Hepatocyte (in vitro differentiated cells): ENCODE measurements around the gene PLXDC1.

ENCODE experiments used
- EZH2 ChIP-seq: fragments of 200-600 bp; sonication (generic); IDR thresholded peaks from 2 replicates; pipeline ENCODE4 v1.6.1; 2016; ENCODE audit warnings: antibody characterized with exemption, mild to moderate bottlenecking, borderline replicate concordance
- EZH2phosphoT487 ChIP-seq: fragments of 200-600 bp; sonication (generic); IDR thresholded peaks from one replicate; pipeline ENCODE4 v1.6.1; 2018; ENCODE audit warnings: antibody characterized with exemption, mild to moderate bottlenecking, low read depth, moderate library complexity; ENCODE audit not compliant: unreplicated experiment, severe bottlenecking
- TF ChIP-seq, protein P1 (sequence below): fragments of 200-600 bp; sonication (generic); IDR thresholded peaks from 2 replicates; pipeline ENCODE4 v1.5.1; 2016; ENCODE audit warnings: antibody characterized with exemption, mild to moderate bottlenecking; ENCODE audit not compliant: poor library complexity

- TF ChIP-seq, protein P1, sequence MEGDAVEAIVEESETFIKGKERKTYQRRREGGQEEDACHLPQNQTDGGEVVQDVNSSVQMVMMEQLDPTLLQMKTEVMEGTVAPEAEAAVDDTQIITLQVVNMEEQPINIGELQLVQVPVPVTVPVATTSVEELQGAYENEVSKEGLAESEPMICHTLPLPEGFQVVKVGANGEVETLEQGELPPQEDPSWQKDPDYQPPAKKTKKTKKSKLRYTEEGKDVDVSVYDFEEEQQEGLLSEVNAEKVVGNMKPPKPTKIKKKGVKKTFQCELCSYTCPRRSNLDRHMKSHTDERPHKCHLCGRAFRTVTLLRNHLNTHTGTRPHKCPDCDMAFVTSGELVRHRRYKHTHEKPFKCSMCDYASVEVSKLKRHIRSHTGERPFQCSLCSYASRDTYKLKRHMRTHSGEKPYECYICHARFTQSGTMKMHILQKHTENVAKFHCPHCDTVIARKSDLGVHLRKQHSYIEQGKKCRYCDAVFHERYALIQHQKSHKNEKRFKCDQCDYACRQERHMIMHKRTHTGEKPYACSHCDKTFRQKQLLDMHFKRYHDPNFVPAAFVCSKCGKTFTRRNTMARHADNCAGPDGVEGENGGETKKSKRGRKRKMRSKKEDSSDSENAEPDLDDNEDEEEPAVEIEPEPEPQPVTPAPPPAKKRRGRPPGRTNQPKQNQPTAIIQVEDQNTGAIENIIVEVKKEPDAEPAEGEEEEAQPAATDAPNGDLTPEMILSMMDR: no peak
- TF ChIP-seq EZH2: no peak
- TF ChIP-seq EZH2phosphoT487: no peak
These were observed 21.6 kb upstream of the PLXDC1 start for GRCh38 chr17:39173080-39173479.
